ENCODE measurements around the gene CTDSPL.

CTDSPL gene

GRCh38 chr3:37872413-37873160 lies 10.9 kb downstream of the CTDSPL start:
- H3K27me3 ChIP-seq (ENCODE audit: insufficient read depth, poor library complexity, severe bottlenecking) = peaks cover 11% of the 10 kb centered on the region
- TF ChIP-seq SPI1 (IDR thresholded peaks at IDR 0.05; ENCODE audit: borderline replicate concordance, low read depth) (no peak), POLR2AphosphoS5 (IDR thresholded peaks at IDR 0.05; ENCODE audit: low read depth) (no peak), GABPA (IDR thresholded peaks at IDR 0.05; ENCODE audit: low read depth) (no peak), CTCF (IDR thresholded peaks at IDR 0.05; ENCODE audit: insufficient read depth, low read length) (no peak)
- TF ChIP-seq, protein P1, sequence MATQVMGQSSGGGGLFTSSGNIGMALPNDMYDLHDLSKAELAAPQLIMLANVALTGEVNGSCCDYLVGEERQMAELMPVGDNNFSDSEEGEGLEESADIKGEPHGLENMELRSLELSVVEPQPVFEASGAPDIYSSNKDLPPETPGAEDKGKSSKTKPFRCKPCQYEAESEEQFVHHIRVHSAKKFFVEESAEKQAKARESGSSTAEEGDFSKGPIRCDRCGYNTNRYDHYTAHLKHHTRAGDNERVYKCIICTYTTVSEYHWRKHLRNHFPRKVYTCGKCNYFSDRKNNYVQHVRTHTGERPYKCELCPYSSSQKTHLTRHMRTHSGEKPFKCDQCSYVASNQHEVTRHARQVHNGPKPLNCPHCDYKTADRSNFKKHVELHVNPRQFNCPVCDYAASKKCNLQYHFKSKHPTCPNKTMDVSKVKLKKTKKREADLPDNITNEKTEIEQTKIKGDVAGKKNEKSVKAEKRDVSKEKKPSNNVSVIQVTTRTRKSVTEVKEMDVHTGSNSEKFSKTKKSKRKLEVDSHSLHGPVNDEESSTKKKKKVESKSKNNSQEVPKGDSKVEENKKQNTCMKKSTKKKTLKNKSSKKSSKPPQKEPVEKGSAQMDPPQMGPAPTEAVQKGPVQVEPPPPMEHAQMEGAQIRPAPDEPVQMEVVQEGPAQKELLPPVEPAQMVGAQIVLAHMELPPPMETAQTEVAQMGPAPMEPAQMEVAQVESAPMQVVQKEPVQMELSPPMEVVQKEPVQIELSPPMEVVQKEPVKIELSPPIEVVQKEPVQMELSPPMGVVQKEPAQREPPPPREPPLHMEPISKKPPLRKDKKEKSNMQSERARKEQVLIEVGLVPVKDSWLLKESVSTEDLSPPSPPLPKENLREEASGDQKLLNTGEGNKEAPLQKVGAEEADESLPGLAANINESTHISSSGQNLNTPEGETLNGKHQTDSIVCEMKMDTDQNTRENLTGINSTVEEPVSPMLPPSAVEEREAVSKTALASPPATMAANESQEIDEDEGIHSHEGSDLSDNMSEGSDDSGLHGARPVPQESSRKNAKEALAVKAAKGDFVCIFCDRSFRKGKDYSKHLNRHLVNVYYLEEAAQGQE (IDR thresholded peaks at IDR 0.05; ENCODE audit: insufficient replicate concordance, low read depth) = no peak
- no peak for DNase-seq (ENCODE audit: low read depth in 1 of 2, low spot score in 1 of 2)
- H3K4me3 ChIP-seq (replicated peaks; ENCODE audit: insufficient read depth, low read length) = no peak overlapping the region
- no peak overlapping the region for H3K27ac ChIP-seq (replicated peaks)

DNA sequence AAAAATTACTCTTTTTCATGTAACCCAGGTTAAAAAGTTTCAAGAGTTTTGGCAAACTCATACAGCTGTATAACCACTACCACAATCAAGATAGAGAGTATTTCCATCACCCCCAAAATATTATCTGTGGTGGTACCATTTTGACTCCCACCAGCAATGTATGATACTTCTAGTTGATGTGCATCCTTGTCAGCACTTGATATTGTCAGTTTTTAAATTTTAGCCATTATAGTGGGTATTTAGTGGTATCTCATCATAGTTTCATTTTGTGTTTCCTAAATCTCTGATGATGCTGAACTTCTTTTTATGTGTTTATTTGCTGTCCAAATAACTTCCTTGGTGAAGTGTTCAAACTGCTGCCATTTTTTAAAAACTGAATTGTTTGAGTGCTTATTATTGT lies 14.6 kb downstream of the CTDSPL start:
- TF ChIP-seq GABPA (IDR thresholded peaks at IDR 0.05; ENCODE audit: low read depth) (no peak), POLR2AphosphoS5 (IDR thresholded peaks at IDR 0.05; ENCODE audit: low read depth) (no peak), SPI1 (IDR thresholded peaks at IDR 0.05; ENCODE audit: borderline replicate concordance, low read depth) (no peak), CTCF (IDR thresholded peaks at IDR 0.05; ENCODE audit: insufficient read depth, low read length) (no peak)
- TF ChIP-seq, protein P1 (IDR thresholded peaks at IDR 0.05; ENCODE audit: insufficient replicate concordance, low read depth) = no peak
- H3K27me3 ChIP-seq (ENCODE audit: insufficient read depth, poor library complexity, severe bottlenecking) = peaks cover 4% of the 10 kb centered on the region
- no peak overlapping the region for H3K4me3 ChIP-seq (replicated peaks; ENCODE audit: insufficient read depth, low read length)
- DNase-seq (ENCODE audit: low read depth in 1 of 2, low spot score in 1 of 2) = no peak
- no peak overlapping the region for H3K27ac ChIP-seq (replicated peaks)

GRCh38 chr3:37882711-37883110 lies 21.0 kb downstream of the CTDSPL start:
- TF ChIP-seq, protein P1 (IDR thresholded peaks at IDR 0.05; ENCODE audit: insufficient replicate concordance, low read depth) = no peak
- no peak for TF ChIP-seq POLR2AphosphoS5 (IDR thresholded peaks at IDR 0.05; ENCODE audit: low read depth)
- TF ChIP-seq CTCF (IDR thresholded peaks at IDR 0.05; ENCODE audit: insufficient read depth, low read length) = no peak
- no peak for TF ChIP-seq GABPA (IDR thresholded peaks at IDR 0.05; ENCODE audit: low read depth)
- no peak for TF ChIP-seq SPI1 (IDR thresholded peaks at IDR 0.05; ENCODE audit: borderline replicate concordance, low read depth)

More at GRCh38 chr3:37882711-37883110, 21.0 kb downstream of the CTDSPL start:
- H3K27me3 ChIP-seq (ENCODE audit: insufficient read depth, poor library complexity, severe bottlenecking) = peaks cover 13% of the 10 kb centered on the region
- H3K27ac ChIP-seq (replicated peaks) = no peak overlapping the region
- H3K4me3 ChIP-seq (replicated peaks; ENCODE audit: insufficient read depth, low read length) = no peak overlapping the region
- no peak for DNase-seq (ENCODE audit: low read depth in 1 of 2, low spot score in 1 of 2)

Measured in HL-60 (cell line).